CD4-positive, alpha-beta T cell treated with Interferon alpha-2 for 1 hour (primary cell): ENCODE data around the gene ADARB2.

Experiments used
- DNase-seq, 2 donors: peaks; one replicate each; pipeline ENCODE4 v3.0.0-alpha.2; 2020 to 2022

ADARB2 gene

DNA sequence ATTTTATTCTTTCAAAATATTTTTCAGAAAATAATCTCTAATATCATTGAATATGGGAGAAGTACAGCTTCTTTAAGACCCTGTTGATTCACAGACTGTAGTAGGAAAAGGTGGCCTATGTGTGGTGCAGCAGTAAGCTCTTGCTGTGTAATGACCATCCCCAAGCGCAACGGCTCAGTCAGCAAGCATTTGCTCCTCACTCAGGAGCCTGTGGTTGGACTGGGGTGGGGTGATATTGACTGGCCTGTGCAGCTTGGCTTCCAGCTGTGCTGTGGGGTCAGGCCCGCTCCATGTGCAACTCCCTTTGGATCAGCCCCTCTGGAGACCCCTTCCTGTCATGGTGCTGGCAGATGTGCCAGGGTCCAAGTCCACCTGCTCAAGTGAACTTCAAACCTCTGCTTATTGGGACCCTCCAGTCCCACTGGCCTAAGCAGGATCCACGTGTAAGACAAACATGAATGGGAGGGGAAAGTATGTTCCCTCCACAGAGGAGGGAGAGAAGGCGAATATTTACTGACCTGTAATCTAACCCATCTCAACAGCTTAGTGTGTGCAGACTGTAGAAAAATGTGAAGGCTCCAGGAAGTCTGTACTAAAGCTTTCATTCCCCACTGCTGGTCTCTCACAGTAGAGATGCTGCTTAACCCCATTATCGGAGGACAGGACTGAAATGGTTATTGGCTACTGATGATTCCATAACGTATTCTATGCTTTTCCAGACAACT, 441.4 kb downstream of the ADARB2 start:
- no peak for DNase-seq

DNA sequence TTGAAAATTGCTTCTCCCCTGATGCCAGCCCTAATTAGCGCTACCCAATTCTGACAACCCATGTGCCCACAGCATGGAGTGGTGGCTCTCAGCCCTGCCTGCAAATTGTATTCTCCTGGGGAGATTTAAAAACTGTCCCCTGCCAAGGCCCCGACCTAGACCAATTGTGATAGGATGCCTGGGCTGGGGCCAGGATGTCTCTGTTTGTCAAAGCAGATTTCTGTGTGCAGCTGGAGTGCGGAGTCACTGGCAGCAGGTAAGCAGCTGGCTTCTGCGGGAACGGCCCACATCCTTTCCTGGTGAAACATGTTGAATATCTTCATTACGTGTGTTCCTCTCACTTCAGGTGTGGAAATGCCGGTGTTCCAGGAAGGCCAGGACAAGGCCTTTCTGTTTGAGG, 442.6 kb downstream of the ADARB2 start:
- no peak for DNase-seq

DNA sequence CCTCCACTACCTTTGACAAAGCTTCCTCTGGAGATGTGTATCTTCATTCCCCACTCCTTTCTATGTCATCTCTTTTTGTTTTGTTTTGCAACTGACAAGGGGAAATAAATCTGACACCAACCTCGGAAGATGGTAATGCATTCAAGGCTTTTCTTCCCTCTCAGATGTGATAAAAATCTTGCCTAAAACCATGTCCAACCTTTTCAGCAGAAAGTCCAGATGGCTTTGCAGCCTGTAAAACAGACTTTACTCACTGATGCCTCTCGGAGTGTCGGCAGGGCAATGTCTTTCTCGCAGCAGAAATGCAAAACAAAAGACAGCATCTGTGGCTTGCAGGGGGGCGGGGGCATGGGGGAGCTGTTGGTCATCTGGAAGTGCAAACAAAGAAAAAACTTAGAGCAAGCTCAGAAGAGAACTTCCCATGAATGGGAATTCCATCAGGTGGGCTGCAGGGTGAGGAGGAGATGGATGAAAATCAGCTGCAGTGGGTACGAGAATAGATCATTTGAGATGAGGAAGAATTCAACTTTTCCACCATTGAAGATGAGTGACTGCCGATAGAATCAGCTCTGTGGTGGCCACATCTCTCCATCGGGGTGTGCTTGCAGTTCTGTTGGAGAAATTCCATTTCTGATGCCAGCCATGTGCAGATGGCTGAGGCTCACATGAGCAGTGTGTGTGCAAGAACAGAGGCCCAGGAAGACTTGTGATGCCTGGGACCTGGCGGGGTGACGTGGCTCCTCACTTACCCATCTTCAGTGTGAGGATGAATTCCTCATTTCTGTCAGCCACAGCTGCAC, 443.5 kb downstream of the ADARB2 start:
- DNase-seq = no peak

DNA sequence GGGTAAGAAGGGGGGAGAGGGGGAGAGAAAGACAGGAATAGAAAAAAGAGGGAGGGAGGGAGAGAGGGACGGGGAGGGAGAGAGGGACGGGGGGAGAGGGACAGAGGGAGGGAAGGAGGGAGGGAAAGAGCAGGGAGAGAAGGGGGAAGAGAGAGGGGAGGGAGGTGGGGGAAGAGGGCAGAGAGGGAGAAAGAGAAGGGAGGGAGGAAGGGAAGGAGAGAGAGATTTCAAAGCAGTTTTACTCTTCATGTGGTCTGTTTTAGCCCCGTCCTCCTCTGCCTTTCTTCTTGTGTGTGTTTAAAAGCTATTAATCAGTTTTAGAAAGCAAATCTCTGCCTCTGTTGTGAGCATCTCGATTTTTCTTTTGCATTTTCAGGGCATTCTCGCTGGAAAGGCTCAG, 444.2 kb downstream of the ADARB2 start:
- DNase-seq = no peak

DNA sequence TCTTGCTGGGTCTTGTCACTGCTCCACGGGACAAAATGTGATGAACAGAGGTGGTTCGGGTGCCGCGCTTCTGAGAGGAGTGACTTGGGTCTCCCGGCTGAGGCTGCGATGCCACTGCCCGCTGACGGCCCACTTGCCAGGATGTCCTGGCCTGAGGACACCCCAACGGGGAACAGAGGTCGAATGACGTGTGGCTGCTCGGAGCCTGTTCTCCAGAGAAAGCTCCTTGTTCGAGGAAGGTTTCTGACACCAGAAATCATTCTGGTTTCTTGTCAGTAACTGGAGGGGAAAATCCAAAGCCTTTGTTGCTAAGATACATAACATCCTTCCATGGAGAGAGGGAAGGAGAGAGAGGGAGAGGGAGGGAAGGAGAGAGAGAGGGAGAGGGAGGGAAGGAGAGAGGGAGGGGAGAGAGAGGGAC, 444.7 kb downstream of the ADARB2 start:
- DNase-seq = no peak

DNA sequence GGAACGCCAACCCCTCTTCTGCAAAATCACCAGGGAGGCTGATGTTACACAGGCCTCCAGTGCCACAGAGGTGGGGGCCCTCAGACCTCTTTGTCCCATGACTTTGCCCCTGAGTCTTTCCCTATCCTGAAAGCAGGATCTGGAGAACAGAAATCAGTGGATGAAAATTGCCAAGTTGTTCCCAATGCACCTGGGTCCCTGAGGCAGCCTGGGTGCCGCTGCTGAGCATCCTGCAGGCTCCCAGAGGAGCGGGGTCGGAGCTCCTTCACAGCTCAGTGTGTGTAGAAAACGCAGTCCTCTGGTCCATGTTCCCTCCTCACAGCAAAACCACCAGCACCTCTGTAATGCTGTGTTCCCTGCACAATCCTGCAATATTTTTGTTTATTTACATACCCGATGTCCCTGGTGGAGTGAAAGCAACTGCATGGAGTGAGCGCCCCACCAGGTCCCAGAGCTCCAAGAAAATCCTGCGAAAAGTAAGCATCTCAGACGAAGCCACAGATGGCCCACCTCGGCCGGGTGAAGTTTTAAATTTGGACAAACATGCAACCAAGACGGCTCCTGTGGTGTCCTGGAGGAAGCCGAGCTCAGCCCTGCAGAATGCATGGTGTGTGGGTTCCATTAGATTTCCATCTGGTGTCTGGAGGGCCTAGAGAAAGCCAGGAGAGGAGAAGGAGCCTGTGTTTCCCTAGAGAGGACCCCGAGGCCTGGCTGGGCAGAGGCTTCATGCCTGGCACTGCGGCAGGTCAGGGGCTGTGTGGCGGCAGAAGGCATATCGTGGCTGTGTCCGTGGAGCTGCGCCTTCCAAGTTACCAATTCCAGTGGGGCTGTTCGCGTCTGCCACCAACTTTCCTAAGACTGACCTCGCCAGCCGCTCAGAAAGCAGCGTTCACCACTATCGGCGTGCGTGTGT, 445.9 kb downstream of the ADARB2 start:
- DNase-seq = no peak

DNA sequence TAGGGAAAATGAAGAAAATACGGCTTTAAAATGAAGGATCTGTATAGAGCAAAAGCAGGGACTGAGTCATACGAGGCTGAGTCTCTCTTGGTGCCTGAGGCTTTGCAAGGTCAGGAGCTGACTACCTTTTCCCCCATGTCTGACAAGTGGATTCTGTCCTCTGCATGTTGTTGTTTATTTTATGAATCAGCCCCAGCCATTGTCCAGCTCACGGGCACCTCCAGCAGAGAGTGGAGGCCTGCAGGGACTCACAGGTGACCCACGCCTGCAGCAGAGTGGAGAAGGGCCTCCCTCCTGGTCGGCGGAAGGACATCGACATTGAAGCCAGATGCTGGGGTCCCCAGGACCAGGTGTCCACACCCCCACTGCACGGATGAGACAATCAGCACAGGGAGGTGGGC, 447.3 kb downstream of the ADARB2 start:
- no peak for DNase-seq

DNA sequence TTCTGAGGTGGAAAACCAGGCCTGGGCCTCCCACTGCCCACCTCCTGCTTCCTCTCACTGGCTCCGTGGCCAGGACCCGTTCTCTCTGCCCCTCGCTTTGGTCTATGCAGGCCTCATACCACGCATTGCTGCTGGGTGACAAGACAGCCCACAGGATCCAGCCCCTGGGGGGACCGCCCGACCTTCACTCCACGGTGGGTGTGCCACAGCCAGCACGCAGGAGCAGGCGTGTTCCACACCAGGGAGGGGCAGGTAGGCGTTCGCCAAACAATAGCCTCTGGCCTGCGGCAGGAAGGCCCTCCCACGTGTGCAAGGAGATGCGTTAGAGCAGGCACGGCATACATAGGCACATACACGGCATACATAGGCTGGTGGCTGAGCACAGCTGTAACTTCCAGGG, 447.7 kb downstream of the ADARB2 start:
- no peak for DNase-seq

DNA sequence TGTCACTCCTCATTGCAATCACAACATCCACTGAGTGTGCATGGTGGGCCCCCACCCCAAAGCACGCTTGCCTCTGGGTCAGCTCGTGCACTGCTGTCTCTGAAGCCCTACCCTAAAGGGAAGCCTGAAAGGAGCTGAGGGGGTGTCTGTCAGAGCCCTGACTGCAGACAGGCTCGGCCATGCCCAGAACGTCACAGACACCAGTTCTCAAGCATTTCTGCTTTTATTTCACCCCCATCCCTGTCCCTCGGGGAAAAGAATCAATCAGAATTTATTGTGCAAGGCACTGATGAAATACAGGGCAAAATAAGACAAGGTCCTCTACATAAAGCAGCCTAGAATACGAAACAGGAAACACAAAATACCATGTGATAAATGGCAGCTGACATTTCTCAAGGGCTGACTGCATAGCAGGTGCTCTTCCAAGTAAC, 449.3 kb downstream of the ADARB2 start:
- DNase-seq = no peak

DNA sequence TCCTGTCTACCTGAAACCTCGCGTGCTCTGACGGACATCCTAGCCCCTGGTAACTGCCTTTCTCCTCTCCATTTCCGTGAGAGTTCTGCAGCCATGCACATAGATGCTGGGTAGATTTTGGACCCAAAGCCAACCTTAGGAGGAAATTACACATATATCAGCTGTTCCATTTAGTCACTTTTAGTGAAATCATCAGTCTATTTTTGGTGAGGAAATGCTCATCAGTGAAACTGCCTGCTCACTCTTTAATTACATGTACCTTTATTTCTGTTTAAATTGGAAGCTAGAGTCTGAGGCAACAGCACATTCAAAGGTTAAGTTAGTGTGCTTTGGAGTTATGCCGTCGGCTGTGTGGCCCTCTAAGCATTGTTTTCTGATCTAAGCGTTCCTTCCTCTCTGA, 449.8 kb downstream of the ADARB2 start:
- DNase-seq = no peak

DNA sequence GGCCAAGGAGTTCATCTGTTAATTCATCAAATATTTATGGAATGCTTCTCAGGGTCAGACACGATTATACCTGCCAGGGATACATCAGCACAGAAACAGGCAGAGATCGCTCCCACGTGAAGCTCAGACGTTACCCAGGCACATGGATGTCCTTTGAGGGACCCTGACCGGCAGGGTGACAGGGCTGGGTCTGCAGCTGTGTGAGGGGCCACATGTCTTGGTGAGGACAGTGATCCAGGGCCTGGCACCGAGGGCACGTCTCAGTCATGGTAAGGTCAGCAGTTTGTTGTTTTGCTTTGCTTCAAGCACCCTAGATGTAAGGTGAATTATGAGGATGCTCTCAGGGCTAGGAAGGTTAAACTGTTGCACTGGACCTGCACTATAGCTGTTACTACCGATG, 453.2 kb downstream of the ADARB2 start:
- DNase-seq = no peak

DNA sequence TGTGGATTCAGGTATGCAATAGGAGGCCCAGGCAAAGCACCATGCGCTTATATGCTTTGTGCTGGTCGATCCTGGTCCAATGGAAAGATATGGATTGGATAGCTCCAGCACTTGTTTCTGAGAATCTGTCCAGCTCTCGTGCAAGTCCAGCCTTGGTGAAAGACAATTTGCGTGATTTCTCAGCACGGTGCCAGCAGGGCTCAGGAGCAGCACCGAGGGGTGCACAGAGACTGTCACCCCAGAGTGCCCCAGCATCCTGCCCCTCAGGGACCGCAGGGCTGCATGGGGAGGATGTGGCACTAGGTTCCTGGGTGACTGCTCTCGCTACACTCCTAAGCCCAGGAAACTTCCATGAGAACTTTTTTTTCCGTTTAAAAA, 455.9 kb downstream of the ADARB2 start:
- no peak for DNase-seq

DNA sequence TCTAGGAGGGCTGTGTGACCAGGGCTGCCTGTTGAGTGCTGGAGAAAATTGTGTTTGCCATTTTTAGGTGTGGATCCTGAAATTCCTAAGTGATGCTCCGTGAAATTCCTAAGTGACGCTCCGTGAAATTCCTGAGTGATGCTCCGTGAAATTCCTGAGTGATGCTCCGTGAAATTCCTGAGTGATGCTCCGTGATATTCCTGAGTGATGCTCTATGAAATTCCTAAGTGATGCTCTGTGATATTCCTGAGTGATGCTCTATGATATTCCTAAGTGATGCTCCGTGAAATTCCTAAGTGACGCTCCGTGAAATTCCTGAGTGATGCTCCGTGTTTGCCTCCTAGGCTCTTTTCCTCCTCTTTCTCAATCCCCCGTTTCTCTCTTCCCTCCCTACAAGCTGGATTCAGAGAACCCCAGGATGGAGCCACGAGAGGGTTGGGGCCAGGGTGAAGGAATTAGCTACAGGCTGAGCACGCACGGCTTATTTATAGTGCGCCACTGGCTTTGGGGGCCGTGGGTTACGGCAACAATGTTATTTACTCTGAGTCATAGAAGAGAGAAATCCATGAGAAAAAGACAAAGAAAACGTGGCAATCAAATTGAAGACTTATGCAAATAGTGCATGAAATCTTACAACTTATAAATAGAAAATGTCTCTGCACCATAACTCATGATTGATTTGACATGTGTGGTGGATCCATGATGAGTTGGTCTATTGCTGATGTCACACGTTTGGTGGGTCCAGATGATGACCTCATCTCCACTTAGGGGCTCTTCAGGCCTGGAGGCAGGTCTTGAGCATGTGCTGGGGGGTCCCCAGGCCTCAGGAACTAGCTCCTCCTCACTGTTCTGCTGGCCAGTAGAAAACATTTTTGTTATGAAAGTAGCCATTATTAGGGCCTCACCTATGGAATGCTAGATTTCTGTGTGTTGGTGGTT, 456.6 kb downstream of the ADARB2 start:
- DNase-seq = no peak

DNA sequence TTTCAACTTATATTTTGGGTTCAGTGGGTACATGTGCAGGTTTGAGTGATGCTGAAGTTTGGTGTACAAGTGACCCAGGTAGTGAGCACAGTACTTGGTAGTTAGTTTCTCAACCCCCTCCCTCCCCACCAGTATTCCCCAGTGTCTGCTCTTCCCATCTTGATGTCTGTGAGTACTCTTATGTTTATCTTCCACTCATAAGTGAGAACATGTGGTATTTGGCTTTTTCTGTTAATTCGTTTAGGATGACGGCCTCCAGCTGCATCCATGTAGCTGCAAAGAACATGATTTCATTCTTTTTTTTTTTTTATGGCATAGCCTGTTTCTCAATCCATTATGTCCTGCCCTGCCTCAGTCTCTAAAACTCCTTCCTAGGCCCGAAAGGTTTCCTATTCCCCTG, 459.0 kb downstream of the ADARB2 start:
- no peak for DNase-seq

DNA sequence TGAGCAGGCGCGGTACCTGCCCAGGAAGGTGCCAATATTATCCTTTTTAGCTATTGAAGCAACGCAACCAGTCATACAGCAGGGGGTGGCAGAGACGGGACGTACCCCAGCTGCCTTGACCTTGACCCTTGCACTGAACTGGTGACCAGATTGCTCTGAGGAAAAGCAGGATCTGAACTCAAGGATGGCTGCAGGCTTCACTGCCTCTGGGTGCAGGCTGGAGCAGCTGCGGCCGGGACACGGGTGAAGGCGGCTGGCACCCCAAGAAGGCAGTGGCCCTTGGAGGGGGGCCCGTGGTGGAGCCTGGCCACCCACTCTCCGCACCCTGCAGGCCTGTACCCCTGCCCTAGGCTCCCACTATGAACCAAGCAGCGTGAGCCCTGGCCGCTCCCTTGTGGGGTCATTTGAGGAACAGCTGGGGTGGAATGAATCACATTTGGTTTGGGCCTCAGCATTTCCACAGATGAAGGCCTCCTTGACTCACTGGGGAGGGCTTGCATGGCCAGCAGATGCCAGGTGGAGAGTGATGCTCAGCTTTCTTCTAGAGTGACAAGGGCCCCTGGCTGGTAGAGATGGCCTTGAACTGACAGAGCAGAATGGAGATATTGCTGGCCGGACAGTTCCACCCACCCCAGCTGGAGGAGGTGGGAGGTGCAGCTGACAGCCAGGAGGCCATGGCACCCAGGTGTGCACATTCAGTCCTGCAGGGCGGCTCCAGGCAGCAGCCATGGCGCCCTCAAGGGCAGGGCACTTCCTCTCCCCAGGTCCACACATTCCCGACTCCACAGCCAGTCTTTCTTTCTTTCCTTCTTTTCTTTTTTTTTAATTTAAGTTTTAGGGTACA, 462.4 kb downstream of the ADARB2 start:
- no peak for DNase-seq

DNA sequence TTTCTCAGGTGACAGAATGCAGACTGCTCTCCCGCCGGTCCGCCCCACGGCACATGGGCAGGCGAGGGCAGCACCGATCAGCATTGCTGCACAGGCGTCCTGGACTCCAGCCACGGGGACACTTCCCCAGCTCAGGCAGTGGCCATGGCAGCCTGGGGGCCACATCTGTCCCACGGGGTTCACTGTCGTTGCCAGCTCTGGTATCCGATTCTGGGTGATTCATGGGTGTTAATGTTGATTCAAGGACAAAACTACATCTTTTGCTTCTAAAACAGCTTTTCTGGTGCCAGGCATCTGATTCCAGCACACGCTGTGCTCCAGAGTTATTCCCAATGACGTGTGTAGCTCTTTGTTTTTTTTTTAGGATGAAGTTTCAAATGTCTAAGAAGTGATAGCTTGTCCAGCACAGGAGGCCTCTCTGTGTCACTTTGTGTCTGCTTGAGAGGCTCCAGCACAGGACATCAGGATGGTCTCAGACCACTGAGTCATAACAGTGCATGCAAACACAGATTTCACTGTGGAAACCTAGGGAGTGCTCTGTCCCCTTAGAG, 463.1 kb downstream of the ADARB2 start:
- DNase-seq = no peak

DNA sequence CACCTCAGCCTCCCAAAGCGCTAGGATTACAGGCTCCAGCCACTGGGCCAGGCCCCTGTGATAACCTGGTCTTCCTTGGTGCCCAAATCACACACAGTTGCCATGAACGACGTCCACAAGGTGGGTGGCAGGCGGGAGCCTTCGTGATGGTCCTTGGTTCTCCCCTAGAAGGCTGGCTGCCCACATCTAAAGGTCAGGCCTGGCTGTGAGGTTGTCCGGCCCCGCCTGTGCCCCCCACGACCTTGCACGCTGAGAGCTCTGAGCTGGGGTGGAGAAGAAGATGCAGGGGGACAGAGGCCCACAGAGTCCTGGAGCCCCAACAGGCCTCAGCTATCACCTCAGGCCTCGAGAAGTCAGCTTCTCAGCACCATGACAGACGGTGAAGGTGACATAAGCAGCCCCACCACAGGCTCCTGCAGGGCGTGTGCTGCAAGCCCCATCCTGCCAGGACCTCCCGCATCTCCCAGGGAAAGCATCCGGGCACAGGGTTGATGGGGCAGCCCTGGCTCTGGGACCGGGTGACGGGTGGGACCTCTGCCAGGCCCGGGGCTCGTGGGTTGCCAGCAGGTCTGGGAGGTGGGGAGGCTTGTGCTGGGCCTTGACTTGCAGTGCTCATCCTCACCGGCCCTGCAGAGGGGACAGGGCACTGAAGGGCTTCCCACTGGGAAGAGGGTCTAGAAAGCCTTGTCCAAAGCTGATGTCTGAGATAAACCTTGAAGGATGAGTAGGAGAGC, 463.8 kb downstream of the ADARB2 start:
- DNase-seq = no peak

DNA sequence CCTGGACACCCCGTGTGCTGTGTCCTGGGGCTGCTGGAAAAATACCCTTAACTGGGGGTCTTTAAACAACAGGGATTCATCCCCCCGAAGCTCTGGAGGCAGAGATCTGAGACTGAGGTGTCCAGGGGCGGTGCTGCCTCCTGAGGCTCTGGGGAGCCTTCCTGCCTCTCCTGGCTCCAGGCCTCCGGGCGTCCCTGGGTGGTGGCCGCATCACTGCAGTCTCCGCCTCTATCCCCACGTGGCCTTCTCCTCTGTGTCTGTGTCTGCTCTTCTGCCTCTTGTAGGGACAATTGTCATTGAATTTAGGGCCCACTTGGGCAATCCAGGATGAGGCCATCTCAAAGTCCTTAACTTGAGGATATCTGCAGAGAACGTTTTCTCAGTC, 464.6 kb downstream of the ADARB2 start:
- no peak for DNase-seq

DNA sequence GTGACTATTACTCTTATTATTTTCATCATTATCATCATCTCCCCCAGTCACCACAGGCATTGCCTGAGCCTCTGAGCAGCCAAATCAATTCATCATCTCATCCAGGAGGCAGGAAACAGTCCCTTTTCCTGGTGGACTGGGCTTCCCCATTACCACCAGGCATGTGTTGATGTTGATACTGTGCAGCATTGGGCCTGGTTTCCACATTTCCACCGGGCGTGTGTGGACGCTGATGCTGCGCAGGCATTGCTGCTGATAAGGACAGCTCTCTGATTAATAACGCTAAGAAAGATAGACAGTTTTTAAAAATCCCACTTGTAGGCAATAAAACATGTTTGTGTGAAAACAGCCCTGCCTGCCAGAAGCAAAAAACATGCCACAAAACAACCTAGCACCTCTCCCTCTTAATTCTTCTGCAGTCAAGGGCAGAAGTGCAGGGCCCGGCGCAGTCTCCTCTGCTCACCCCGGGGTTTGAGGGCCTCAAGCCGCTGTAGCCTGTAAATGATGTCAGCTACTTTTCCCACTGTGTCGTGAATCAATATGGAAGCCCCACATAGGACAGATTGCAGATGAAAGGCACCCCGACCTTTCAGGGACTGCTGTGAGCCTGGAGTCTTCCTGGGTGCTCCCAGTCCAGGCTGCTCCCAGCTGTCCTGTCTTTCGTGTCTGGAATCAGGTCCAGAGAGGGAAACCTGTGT, 465.1 kb downstream of the ADARB2 start:
- DNase-seq = no peak

DNA sequence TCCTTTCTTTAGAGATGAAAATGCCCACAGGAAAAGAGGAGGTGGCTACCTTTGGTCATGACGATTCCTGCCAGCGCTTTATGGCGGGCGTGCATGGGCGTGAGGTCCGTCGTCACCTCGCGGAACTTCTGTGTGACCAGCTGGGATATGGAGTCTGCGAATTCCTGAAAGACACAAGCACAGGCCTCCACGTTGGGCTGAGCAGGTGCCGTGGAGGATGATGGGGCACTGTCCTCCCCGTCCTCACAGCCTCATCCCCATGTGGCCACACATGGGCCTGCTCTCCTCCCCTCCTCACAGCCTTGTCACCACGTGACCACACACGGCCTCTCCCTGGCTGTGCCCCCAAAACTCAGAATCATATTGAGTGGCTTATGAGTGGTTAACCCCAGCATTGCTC, 466.4 kb downstream of the ADARB2 start:
- no peak for DNase-seq
